Keratinocyte (primary cell): ENCODE measurements around the gene DNMT3A. TPM values are rescaled to one million over a fixed set of nuclear protein-coding genes. Genes with fewer than 3 reads are reported as not detected.

Experiments
- DNase-seq: peaks from one replicate; pipeline ENCODE4 v3.0.0-alpha.2; 2011; ENCODE audit warnings: low read depth, missing footprints, low spot score
- FAIRE-seq: peaks from 2 replicates; lab custom pipeline; 2011; peaks lifted over from hg19 to GRCh38; lab: Jason Lieb, UNC
- H2AFZ ChIP-seq: 2 replicates; pipeline ENCODE4 v1.6.0; 2012; ENCODE audit warnings: low read length, control low read depth, inconsistent platforms; ENCODE audit not compliant: control insufficient read depth
- H3K27ac ChIP-seq: 2 replicates; pipeline ENCODE4 v1.5.1; 2011; ENCODE audit warnings: low read length; ENCODE audit not compliant: control insufficient read depth, insufficient read depth
- H3K27me3 ChIP-seq: 3 replicates; pipeline ENCODE4 v1.6.0; 2011; ENCODE audit warnings: low read length; ENCODE audit not compliant: control insufficient read depth, insufficient read depth; ENCODE audit errors: extremely low read depth
- H3K36me3 ChIP-seq, 2 experiments: 2 replicates in 1 of 2; 3 replicates in 1 of 2; pipeline ENCODE4 v1.5.1; 2011; ENCODE audit warnings: low read length in 2 of 2, mild to moderate bottlenecking in 1 of 2; ENCODE audit not compliant: control insufficient read depth in 2 of 2, insufficient read depth in 2 of 2; ENCODE audit errors: extremely low read depth in 1 of 2
- H3K4me1 ChIP-seq: 3 replicates; pipeline ENCODE4 v1.5.1; 2011; ENCODE audit warnings: low read length; ENCODE audit not compliant: control insufficient read depth, insufficient read depth; ENCODE audit errors: extremely low read depth
- H3K4me2 ChIP-seq: 3 replicates; pipeline ENCODE4 v1.6.0; 2011; ENCODE audit warnings: low read depth, low read length; ENCODE audit not compliant: control insufficient read depth, insufficient read depth; ENCODE audit errors: extremely low read depth
- H3K4me3 ChIP-seq, 3 experiments: fragments of 200-600 bp in 1 of 3; sonication (generic) in 1 of 3; 2 replicates in 2 of 3; 3 replicates in 1 of 3; pipeline ENCODE4 v1.5.1; 2011 to 2016; ENCODE audit warnings: low read length in 3 of 3, mild to moderate bottlenecking in 3 of 3, control low read depth in 2 of 3, inconsistent platforms in 1 of 3, low read depth in 1 of 3, mixed read lengths in 1 of 3, mixed run types in 1 of 3, moderate library complexity in 1 of 3; ENCODE audit not compliant: control insufficient read depth in 2 of 3, insufficient read depth in 2 of 3; ENCODE audit errors: extremely low read depth in 1 of 3
- H3K79me2 ChIP-seq: 2 replicates; pipeline ENCODE4 v1.6.0; 2012; ENCODE audit warnings: low read length; ENCODE audit not compliant: control insufficient read depth, insufficient read depth
- H3K9ac ChIP-seq: 3 replicates; pipeline ENCODE4 v1.6.0; 2011; ENCODE audit warnings: low read length; ENCODE audit not compliant: control insufficient read depth, insufficient read depth; ENCODE audit errors: extremely low read depth
- H3K9me1 ChIP-seq: 3 replicates; pipeline ENCODE4 v1.6.0; 2011; ENCODE audit warnings: low read length; ENCODE audit not compliant: control insufficient read depth, insufficient read depth; ENCODE audit errors: extremely low read depth
- H3K9me3 ChIP-seq: 2 replicates; pipeline ENCODE4 v1.5.1; 2012; ENCODE audit warnings: low read depth, low read length; ENCODE audit not compliant: control insufficient read depth
- H4K20me1 ChIP-seq: 3 replicates; pipeline ENCODE4 v1.6.0; 2011; ENCODE audit warnings: low read length; ENCODE audit not compliant: control insufficient read depth, insufficient read depth; ENCODE audit errors: extremely low read depth
- EZH2 ChIP-seq: IDR thresholded peaks from one replicate; pipeline ENCODE4 v1.6.1; 2012; ENCODE audit warnings: inconsistent platforms, mild to moderate bottlenecking, low read length, moderate library complexity
- dilution Hi-C: fragments of 300-500 bp; cut with MboI; formaldehyde crosslinking; loops from one replicate; pipeline ENCODE4 v1.7.0; 2020; ENCODE audit warnings: low sequenced_read_pairs; ENCODE audit not compliant: extremely low pct_ligation_motif_present
- polyA plus RNA-seq, 5 experiments: library from polyadenylated mRNA; depleted of rRNA in 3 of 5; stranded (reverse) in 3 of 5; stranded (forward) in 1 of 5; unstranded in 1 of 5; fragments of >200 nt; gene quantifications; 1 replicate in 1 of 5; 2 replicates in 3 of 5; 3 replicates in 1 of 5; pipeline versions ENCODE4 v1.2.1 to v1.2.3, GENCODE V29; 2011 to 2012; ENCODE audit warnings: missing spikeins in 2 of 5, low read depth in 1 of 5, low replicate concordance in 1 of 5
- TF ChIP-seq, protein P1 (sequence below), 3 experiments: IDR thresholded peaks in 1 of 3; conservative IDR thresholded peaks in 1 of 3; optimal IDR thresholded peaks in 1 of 3; 2 replicates in 2 of 3; 3 replicates in 1 of 3; pipeline versions ENCODE3 to v1.5.1; 2011; ENCODE audit warnings: low read length in 3 of 3, mild to moderate bottlenecking in 3 of 3, moderate library complexity in 2 of 3, control low read depth in 1 of 3, inconsistent platforms in 1 of 3; ENCODE audit not compliant: insufficient read depth in 2 of 3; ENCODE audit errors: extremely low read depth in 1 of 3

The DNMT3A gene
- polyA plus RNA-seq, 1 donor (not counting 4 experiments of a cell fraction or from before 2014, with no cell fraction given) = 1.5 TPM

DNA sequence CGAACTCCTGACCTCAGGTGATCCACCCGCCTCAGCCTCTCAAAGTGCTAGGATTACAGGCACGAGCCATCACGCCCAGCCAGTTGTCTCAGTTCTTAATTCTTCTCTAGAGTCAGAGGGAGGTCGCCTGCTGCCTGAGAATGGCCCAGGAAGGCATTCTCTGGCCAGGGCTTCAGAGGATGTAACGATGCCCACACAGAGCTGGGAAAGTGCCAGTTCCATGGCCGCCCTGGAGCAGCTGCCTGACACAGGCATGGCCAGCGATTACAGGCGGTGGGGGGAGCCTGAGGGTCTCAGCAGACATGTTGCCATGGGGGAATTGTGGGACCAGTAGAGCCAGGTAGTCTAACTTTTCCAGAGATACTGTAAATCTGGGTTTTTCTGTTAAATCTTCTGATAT is 25.6 kb upstream of the DNMT3A start:
- no peak for DNase-seq
- H3K4me1 ChIP-seq = peaks cover 32% of the 10 kb centered on the region
- H3K4me2 ChIP-seq = no peak overlapping the region
- no peak overlapping the region for H3K9ac ChIP-seq
- no peaks in the 10 kb centered on the region for H3K9me1 ChIP-seq
- H3K27me3 ChIP-seq = no peaks in the 10 kb centered on the region
- H3K4me3 ChIP-seq = no peak overlapping the region
- H3K27ac ChIP-seq = no peak overlapping the region
- no peaks in the 10 kb centered on the region for H3K9me3 ChIP-seq
- TF ChIP-seq, protein P1, sequence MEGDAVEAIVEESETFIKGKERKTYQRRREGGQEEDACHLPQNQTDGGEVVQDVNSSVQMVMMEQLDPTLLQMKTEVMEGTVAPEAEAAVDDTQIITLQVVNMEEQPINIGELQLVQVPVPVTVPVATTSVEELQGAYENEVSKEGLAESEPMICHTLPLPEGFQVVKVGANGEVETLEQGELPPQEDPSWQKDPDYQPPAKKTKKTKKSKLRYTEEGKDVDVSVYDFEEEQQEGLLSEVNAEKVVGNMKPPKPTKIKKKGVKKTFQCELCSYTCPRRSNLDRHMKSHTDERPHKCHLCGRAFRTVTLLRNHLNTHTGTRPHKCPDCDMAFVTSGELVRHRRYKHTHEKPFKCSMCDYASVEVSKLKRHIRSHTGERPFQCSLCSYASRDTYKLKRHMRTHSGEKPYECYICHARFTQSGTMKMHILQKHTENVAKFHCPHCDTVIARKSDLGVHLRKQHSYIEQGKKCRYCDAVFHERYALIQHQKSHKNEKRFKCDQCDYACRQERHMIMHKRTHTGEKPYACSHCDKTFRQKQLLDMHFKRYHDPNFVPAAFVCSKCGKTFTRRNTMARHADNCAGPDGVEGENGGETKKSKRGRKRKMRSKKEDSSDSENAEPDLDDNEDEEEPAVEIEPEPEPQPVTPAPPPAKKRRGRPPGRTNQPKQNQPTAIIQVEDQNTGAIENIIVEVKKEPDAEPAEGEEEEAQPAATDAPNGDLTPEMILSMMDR (optimal IDR thresholded peaks at IDR 0.05 in 1 of 3, IDR thresholded peaks at IDR 0.05 in 1 of 3, conservative IDR thresholded peaks at IDR 0.05 in 1 of 3; ENCODE audit: extremely low read depth in 1 of 3, insufficient read depth in 2 of 3, low read length in 3 of 3) = no peak
- no peak for TF ChIP-seq EZH2
- H3K36me3 ChIP-seq = no peaks in the 10 kb centered on the region
- no peaks in the 10 kb centered on the region for H3K79me2 ChIP-seq
- dilution Hi-C loops = no loop called here
- no peaks in the 10 kb centered on the region for H4K20me1 ChIP-seq
- no peak overlapping the region for H2AFZ ChIP-seq
- no peak for FAIRE-seq

DNA sequence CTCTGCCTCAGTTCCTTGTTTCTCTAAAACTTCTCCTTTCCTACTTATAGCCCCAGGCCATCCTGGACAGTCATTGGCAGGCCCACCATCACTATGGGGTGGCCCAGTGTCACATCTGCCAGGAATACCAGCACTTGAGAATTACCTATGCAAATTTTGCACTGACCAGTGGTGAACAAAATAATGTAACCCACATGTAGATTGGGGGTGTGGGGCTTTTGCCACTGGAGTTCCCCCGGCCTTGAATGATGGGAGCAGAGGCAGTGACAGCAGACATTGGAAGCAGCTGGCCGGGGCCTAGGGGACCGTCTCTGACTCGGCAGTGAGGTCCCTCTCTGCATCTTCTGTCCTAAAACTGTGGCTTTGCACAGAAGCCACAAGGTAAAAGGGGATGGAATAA is 24.9 kb upstream of the DNMT3A start:
- Histone ChIP-seq H3K9me1 (no peaks in the 10 kb centered on the region), H3K79me2 (no peaks in the 10 kb centered on the region), H3K27ac (no peak overlapping the region), H3K9ac (no peak overlapping the region), H3K4me3 (no peak overlapping the region), H3K36me3 (no peaks in the 10 kb centered on the region), H3K4me2 (no peak overlapping the region), H3K4me1 (peaks cover 35% of the 10 kb centered on the region), H3K9me3 (no peaks in the 10 kb centered on the region), H3K27me3 (no peaks in the 10 kb centered on the region), H4K20me1 (no peaks in the 10 kb centered on the region), H2AFZ (no peak overlapping the region)
- FAIRE-seq (no peak), DNase-seq (no peak)
- dilution Hi-C loops = no loop called here
- TF ChIP-seq EZH2 = no peak
- TF ChIP-seq, protein P1 (optimal IDR thresholded peaks at IDR 0.05 in 1 of 3, IDR thresholded peaks at IDR 0.05 in 1 of 3, conservative IDR thresholded peaks at IDR 0.05 in 1 of 3; ENCODE audit: extremely low read depth in 1 of 3, insufficient read depth in 2 of 3, low read length in 3 of 3) = no peak
